ENCODE measurements around the gene C20orf141. TPM values are rescaled to one million over a fixed set of nuclear protein-coding genes. Genes with fewer than 3 reads are reported as not detected.
A peak's percentile ranks its signal among the peaks of the same experiment; 100 is the strongest.
"Not testable (repeated sequence)": the region's sequence is repeated elsewhere in the genome, so short reads cannot be mapped to it uniquely, and the experiment has no call there.

C20orf141 gene, protein sequence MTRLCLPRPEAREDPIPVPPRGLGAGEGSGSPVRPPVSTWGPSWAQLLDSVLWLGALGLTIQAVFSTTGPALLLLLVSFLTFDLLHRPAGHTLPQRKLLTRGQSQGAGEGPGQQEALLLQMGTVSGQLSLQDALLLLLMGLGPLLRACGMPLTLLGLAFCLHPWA
- not detected in 2 replicates for total RNA-seq

- peak; percentile 9 for DNase-seq (ENCODE audit: extremely low read depth, low read depth, low spot score)
These were observed at the start of gene C20orf141 for GRCh38 chr20:2814587-2815051. Gene C20orf141, plus strand, starts transcription at chr20:2814987. Its CDS starts 198 bp downstream, at chr20:2815185.

DNA sequence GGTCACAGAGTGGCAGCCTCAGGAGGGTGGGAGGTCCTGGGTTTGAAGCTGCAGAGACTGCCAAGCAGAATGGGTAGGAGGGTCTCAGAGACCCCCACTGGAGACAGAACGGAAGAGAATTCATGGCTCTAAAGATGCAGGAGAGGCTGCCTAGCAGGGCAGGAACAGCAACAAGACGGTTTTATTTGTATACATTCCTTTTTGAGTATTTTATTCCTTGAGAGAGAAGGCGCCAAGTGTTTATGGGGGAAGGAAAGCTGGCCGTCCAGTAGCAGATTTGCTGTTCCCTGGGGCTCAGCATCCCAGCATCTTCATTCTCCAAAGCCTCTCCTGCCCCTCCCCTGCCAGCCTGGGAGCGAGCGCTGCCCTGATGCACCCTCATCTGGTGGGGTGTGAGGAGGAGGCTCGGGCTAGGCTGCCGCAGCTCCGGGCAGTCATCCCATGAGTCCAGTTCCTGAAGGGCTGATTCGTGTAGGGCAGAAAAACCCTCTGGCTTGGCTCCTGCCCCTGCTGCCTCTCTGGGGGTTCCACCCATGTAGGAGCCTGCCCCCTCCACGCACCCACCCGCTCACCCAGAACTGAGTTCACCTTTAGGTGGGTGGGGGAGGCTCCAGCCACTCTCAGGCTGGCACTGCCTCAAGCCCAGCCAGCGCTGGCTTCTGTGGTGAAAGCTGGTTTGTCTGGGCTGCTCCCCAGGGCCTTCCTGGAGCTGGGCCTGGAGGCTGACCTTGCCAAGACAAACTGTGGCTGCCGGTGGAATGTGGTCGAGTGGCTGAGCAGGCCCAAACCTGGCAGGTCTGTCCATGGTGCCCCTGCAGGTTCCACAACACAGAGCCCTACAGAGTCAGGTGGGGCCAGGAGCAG, 46.8 kb upstream of the C20orf141 start:
- DNase-seq (ENCODE audit: extremely low read depth, low read depth, low spot score): no peak

GRCh38 chr20:2768632-2769015, 46.2 kb upstream of the C20orf141 start:
- no peak for DNase-seq (ENCODE audit: extremely low read depth, low read depth, low spot score)

DNA sequence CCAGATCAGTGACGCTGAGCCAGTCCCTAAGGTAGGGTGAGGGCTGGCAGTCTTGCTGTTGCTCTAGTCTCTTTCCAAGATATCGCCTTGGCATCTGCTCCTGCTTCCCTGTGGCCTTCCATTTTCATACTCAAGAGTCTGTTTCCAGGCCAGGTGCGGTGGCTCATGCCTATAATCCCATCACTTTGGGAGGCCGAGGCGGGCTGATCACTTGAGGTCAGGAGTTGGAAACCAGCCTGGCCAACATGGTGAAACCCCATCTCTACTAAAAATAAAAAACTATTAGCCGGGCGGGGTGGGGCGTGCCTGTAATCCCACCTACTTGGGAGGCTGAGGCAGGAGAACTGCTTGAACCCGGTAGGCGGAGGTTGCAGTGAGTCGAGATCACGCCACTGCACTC, 44.7 kb upstream of the C20orf141 start:
- DNase-seq (ENCODE audit: extremely low read depth, low read depth, low spot score): not testable (repeated sequence)

- peak; percentile 27 for DNase-seq (ENCODE audit: extremely low read depth, low read depth, low spot score)
These were observed 43.1 kb upstream of the C20orf141 start for GRCh38 chr20:2771631-2772080.

DNA sequence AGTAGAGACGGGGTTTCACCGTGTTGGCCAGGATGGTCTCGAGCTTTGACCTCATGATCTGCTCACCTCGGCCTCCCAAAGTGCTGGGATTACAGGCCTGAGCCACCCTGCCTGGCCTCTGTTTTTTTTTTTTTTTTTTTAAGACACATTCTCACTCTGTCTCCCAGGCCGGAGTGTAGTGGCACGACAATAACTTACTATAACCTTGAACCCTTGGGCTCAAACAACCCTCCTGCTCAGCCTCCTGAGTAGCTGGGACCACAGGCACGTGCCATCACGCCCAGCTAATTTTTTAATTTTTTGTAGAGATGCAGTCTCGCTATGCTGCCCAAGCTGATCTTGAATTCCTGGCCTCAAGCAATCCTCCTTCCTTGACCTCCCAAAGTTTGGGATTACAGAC, 41.0 kb upstream of the C20orf141 start:
- no peak for DNase-seq (ENCODE audit: extremely low read depth, low read depth, low spot score)

DNA sequence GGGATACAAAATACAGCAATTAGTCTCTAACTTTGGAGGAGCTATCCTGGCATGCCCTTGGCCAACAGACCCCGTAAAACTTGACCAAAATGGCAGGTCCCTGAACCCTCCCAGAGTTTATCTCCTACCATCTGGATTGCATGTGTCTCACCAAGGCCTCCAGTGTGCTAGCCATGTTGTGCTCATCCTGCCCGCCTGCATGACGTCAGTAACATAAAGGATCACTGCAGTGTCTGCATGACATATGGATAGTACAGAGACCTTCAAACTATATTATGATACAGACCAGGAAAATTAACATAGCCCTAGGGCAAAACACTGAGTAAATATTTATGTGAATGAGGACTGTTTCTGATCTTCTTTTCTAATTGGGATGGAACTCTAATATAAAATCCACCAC, 39.6 kb upstream of the C20orf141 start:
- no peak for DNase-seq (ENCODE audit: extremely low read depth, low read depth, low spot score)

DNA sequence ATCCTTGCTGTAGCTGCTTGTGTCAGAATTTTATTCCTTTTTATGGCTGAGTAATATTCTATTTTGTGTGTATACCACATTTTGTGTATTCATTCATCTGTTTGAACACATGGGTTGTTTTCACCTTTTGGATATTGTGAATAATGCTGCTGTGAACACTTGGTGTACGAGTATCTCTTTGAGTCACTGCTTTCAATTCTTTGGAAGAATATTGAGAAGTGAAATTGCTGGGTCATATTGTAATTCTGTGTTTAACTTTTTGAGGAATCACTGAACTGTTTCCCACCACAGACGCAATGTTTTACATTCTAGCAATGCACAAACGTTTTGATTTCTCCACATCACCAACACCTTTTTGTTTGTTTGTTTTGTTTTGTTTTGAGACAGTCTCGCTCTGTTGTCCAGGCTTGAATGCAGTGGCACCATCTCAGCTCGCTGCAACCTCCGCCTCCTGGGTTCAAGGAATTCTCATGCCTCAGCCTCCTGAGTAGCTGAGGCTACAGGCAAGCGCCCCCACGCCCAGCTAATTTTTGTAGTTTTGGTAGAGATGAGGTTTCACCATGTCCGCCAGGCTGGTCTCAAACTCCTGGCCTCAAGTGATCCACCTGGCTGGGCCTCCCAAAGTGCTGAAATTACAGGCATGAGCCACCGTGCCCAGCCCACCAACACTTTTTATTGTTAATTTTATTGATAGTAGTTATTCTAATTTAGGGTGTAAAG, 36.0 kb upstream of the C20orf141 start:
- no peak for DNase-seq (ENCODE audit: extremely low read depth, low read depth, low spot score)

GRCh38 chr20:2780948-2781347, 33.8 kb upstream of the C20orf141 start:
- no peak for DNase-seq (ENCODE audit: extremely low read depth, low read depth, low spot score)

DNA sequence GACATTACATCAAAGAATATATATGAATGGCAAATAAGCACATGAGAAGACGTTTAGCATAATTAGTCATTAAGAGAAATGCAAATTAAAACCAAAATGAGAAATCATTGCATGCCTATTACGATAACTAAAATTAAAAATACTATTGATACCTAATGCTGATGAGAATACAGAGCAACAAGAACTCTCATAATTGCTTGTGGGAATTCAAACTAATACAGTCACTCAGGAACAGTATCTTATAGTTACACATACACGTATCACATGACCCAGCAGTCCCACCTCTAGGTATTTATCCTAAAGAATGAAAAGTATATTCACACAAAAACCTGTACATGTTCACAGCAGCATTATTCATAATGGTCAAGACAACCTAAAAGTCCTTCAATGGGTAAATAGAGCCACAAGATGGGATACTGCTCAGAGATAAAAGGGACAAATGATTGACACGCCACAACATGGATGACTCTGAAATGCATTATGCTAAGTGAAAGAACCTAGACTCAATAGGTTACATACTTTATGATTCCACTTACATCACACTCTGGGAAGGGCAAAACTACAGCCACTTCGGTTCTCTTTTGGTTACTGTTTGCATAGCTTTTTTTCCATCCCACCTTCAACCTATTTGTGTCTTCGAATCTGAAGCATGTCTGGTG, 30.8 kb upstream of the C20orf141 start:
- DNase-seq (ENCODE audit: extremely low read depth, low read depth, low spot score): no peak

DNA sequence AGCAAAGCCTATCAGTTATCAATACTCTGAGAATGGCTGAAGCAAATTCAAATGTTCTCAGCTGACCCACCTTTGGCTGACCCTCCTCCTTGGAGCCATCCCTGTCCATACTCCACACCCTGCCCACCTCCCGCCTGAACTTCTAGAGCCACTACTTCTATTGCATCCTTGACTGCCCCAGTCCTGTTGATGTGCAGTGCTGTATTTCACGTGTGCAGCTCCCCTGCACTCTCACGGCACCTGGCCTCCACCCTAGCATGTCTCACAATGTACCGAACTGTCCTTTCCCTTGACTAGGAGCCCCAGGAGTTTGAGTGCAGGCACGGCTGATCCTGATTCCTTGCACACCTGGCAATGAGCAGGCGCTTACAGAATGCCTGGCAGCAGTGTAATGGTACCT, 21.3 kb upstream of the C20orf141 start:
- DNase-seq (ENCODE audit: extremely low read depth, low read depth, low spot score): no peak

GRCh38 chr20:2794202-2794748, 20.5 kb upstream of the C20orf141 start:
- no peak for DNase-seq (ENCODE audit: extremely low read depth, low read depth, low spot score)

DNA sequence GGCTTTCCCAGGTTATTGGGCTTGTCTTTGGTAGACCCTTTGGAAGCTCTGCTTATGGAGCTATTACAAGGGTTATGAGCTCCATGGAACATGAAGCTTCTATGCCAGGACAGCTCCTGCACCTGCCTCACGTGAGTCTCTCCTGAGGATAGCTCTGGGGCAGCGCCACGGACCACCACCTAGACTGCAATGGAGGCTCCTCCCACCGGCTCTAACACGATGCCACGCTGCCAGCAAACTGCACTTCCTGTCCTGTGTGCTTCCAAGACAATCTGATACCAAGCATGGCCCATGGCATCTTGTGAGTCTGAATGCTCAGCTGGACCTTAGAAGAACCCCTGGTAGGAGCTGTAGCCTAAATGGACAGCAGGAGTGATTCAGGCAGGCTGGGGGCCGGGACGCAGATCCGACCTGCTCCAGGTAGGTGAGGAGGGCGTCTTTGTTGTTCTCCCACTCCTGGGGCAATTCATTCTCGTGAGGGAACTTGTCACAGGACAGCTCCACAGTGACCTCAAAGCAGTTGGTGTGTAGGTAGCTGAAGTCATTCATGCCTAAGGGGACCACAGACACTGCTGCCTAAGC, 19.8 kb upstream of the C20orf141 start:
- no peak for DNase-seq (ENCODE audit: extremely low read depth, low read depth, low spot score)

DNA sequence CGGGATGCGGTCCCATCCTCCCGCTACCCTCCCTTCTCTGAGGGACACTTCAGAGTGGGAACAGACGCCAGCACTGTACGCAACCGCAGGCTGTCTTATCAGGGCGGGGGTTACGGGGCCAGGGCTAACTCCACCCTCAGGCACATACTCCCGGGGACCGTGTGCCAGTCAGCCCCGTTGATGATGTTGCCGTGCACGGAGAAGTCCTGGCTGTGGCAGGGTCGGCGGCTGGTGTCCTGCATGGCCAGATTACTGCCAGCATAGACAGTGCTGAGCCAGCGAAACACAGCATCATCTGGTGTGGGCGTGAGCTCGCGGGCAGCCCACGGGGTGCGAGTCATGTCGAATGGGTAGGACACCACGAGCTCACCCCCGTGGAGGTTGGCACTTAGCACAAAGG, 19.3 kb upstream of the C20orf141 start:
- DNase-seq (ENCODE audit: extremely low read depth, low read depth, low spot score): no peak

DNA sequence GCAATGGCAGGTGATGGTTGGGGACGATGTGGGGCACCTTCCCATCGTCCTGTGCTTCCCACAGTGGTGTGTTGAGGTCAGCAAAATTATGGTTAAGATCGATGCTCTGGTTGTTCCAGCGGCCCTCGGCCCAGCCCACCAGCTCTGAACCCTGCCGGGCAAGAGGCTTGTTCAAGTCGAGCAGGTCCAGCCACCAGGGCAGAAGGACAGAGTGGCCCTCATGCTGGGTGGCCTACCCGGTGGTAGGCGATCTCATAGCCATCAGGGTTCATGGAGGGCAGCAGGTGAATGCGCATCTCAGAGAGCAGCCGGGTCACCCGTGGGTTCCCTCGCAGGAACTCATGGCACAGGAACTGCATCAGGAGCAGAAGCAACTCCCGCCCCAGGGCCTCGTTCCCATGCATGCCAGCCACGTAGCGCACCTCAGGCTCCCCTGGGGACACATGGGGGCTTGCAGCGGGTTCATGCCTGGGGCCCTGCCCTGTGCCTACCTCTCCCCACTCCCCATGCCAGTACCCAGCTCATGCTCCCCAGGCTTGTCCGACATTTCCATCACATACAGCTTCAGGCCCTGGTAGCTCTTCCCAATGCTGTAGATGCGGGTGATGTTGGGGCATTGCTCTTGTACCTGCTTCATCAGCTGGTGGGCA, 18.7 kb upstream of the C20orf141 start:
- no peak for DNase-seq (ENCODE audit: extremely low read depth, low read depth, low spot score)

DNA sequence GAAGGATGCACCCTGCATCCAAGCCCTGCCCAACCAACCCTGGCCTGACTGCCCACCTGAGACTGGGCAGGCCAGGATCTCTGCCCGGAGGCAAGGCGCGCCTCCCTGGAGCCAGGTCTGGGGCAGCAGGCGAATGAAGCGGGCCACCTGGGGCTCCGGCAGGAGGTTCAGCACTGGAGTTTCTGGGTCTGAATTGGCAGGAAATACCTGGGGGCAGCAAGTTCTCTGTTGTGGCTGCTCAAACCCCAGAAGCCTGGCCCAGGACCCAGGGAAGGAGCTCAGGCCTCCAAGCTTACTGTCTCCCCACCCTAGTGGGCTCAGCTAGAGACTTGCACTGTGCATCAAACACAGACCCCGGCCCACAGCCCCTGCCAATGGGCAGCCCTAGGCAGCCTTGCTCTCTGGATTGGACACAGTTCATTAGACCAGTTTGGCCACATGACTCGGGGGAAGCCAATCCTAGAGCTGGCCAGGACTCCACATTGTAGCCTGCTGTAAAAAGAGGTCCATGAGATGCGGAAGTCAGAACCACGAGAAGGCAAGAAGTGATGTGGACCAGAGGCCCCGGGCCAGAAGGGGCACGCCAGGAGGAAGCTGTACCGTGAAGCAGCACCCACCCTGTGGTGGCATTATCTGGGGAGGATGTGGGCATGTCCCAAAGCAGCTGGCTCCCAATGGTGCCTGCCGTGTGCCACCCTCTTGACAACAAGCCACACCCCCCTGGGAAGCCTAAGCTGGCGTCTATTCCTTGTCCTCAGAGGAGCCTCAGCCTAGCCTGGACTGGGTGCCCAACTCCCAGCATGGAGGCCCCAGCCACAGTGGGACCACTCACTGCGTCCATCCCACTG, 17.4 kb upstream of the C20orf141 start:
- DNase-seq (ENCODE audit: extremely low read depth, low read depth, low spot score): no peak

DNA sequence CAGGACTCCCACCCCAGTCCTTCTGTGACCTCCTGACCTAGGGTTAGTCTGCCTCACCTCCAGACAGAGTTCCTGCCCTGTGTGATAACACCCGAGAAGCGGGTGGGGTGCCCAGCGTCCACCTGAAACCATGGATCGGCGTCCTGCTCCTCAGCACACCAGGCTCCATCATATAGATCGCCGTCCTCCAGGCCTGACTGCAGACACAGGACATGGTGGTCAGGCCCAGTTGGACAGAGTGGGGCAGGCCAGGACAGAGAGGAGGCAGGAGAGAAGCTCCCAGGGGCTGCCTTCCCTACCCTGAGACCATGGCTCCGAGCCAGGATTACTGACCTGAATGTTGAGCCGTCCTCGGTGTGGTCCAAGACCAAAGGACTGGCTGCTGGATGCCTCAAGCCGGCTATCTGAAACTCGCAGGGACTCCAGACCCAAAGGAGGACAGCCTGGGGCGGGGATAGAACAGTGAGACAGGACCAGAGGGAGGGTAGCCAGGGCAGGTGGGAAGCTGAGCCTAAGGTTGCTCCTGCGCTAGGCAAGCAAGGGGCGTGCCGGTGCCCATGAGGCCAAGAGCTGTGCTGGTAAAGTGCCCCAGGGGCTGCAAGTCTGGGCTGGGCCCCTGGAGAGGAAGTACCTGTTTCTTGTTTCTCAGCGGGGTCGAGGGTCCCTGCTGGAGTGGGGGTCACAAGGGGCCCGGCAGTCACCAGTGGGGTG, 16.5 kb upstream of the C20orf141 start:
- DNase-seq (ENCODE audit: extremely low read depth, low read depth, low spot score): no peak

GRCh38 chr20:2798814-2799213, 16.0 kb upstream of the C20orf141 start:
- DNase-seq (ENCODE audit: extremely low read depth, low read depth, low spot score): no peak

Data from glomerular endothelial cell (primary cell).